HG03558 (cell line): ENCODE results near the gene NRIP3.
"Not testable (repeated sequence)": the region's sequence is repeated elsewhere in the genome, so short reads cannot be mapped to it uniquely, and the experiment has no call there.

Experiments
- ATAC-seq: cut with Tn5 transposase; IDR thresholded peaks from one replicate; pipeline ENCODE4 v1.9.1; 2021; ENCODE audit warnings: moderate number of reproducible peaks; ENCODE audit not compliant: unreplicated experiment; ENCODE audit errors: extremely low read depth

Gene NRIP3

GRCh38 chr11:8935789-8936188, 68.0 kb downstream of the NRIP3 start:
- not testable (repeated sequence) for ATAC-seq

DNA sequence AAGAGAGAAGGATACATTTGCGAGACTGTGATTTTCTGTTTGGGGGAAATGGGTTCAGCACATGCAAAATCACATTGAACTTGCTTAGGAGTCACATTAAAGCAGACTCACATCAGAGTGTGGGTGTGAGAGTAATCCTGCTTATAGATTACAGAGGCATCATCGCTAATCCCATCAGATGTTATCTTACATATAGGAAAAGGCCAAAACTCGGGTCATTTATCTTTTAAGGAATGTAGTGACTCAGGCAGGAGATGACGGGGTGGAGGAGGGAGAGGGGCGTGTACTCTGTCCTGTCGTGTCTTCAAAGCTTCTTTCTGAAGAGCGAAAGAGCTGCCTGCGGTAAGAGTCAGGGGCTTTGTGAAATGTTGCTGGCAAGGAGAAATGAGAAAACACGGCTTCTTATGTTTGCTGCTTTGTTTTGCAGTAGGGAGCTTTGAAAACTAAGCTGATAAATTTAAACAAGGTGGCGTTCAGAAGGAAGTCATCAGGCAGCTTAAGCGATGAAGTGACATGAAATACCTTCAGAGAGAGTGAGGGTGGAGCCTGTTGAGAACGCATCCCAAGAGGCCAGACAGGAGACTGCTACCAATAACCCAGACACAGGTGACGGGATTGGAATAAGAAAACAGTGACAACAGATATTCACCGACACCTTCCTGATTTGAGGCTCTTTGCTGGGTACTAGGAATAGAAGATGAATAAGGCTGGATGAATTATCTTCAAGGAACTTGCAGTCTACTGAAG, 68.9 kb downstream of the NRIP3 start:
- no peak for ATAC-seq

- ATAC-seq: no peak
Measured at GRCh38 chr11:8933931-8934330, 69.9 kb downstream of the NRIP3 start.

DNA sequence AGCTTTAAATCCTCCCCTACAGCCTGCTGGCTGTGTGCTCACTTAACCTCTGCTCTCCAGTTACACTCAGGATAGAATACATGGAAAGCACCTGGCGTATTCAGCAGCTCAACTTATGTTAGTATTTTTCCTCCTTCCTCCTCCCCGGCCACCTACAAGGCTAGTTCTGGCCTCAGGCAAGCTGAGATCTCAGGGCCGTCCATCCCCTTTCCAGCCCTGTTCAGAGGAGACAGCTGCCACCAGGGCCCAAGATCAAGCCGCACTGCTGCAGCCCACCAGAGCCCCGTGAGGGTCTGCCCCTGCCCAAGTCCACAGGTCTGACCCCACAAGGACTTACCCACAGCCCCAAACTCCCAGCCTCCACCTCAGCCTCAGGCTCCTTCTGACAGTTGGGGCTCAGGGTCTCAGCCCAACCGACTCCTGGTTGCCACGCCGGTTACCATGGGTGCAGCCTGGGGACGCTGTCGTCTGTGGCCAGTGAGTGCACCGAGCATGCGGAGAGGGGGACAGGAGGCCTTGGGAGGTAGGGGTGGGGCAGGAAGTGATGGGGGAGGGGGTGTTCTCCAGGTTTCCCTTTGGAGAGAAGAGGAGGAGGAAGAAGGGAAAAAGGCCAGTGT, 71.1 kb downstream of the NRIP3 start, which contains the start of gene C11orf16:
TSS of gene C11orf16 (minus strand) at position 384 of the 617 bp plus-strand sequence. CDS start 639 bp downstream, outside the sequence.
- no peak for ATAC-seq
